ENCODE results near the gene RTTN. TPM values are rescaled to one million over a fixed set of nuclear protein-coding genes. Genes with fewer than 3 reads are reported as not detected.

RTTN gene
- total and polyA plus RNA-seq, 2 donors (not counting 3 experiments of a cell fraction or from before 2014, with no cell fraction given): 3.1 to 17.4 TPM

GRCh38 chr18:70156886-70157285 lies 48.6 kb downstream of the RTTN start:
- no peaks in the 10 kb centered on the region for H3K9me1 ChIP-seq (replicated peaks; ENCODE audit: control insufficient read depth, extremely low read depth, insufficient read depth, low read length)
- no peaks in the 10 kb centered on the region for H3K9me3 ChIP-seq (replicated peaks; ENCODE audit: control insufficient read depth, insufficient read depth, low read length)
- intact Hi-C loops (cut with micrococcal nuclease): no loop called here
- no peak for TF ChIP-seq POLR2A (IDR thresholded peaks at IDR 0.05; ENCODE audit: low read depth, low read length)
- TF ChIP-seq EZH2 (IDR thresholded peaks at IDR 0.05; ENCODE audit: borderline replicate concordance, low read depth, low read length, severe bottlenecking): no peak
- TF ChIP-seq GATA2 (IDR thresholded peaks at IDR 0.05; ENCODE audit: insufficient read depth, insufficient read length, low read depth, low read length): no peak
- TF ChIP-seq FOS (IDR thresholded peaks at IDR 0.05; ENCODE audit: borderline replicate concordance, insufficient read depth, low read length): no peak
- no peak for TF ChIP-seq POLR2AphosphoS5 (IDR thresholded peaks at IDR 0.05; ENCODE audit: insufficient read depth, low read depth, low read length)
- TF ChIP-seq MAX (IDR thresholded peaks at IDR 0.05; ENCODE audit: insufficient read depth, insufficient read length): no peak
- no peak for TF ChIP-seq JUN (IDR thresholded peaks at IDR 0.05; ENCODE audit: borderline replicate concordance, insufficient read depth, insufficient read length, low read depth)
- no peak for TF ChIP-seq CTCF (IDR thresholded peaks at IDR 0.05; ENCODE audit: extremely low read depth in 1 of 2, insufficient read depth in 1 of 2, low read depth in 1 of 2, low read length in 2 of 2)
- no peak for TF ChIP-seq MYC (IDR thresholded peaks at IDR 0.05; ENCODE audit: low read depth, low read length)
- FAIRE-seq (no peak), DNase-seq (ENCODE audit: low read depth, low spot score) (no peak)
- no peak overlapping the region for H2AFZ ChIP-seq (ENCODE audit: low read depth, low read length)
- ChIA-PET CTCF (no interaction called here), POLR2A (no interaction called here)
- H4K20me1 ChIP-seq (replicated peaks; ENCODE audit: control insufficient read depth, extremely low read depth, insufficient read depth, low read length): no peaks in the 10 kb centered on the region
- no peak overlapping the region for H3K4me3 ChIP-seq (replicated peaks in 1 of 3; ENCODE audit: insufficient read depth in 1 of 3, low read depth in 1 of 3, low read length in 3 of 3)
- no peaks in the 10 kb centered on the region for H3K4me1 ChIP-seq (ENCODE audit: control insufficient read depth, extremely low read depth, insufficient read depth, low read length)
- H3K36me3 ChIP-seq (ENCODE audit: control insufficient read depth in 2 of 2, extremely low read depth in 1 of 2, insufficient read depth in 2 of 2, low read length in 2 of 2): no peaks in the 10 kb centered on the region
- dilution Hi-C loops (cut with MboI; ENCODE audit: extremely low pct_ligation_motif_present, low sequenced_read_pairs): no loop called here
- no peak overlapping the region for H3K9ac ChIP-seq (replicated peaks; ENCODE audit: extremely low read depth, insufficient read depth, low read length)
- no peak overlapping the region for H3K4me2 ChIP-seq (ENCODE audit: insufficient read depth, low read length)
- H3K79me2 ChIP-seq (ENCODE audit: control insufficient read depth, insufficient read depth, low read length): no peaks in the 10 kb centered on the region
- H3K27ac ChIP-seq (ENCODE audit: insufficient read depth, low read depth, low read length): no peak overlapping the region
- no TSS peak for BruUV-seq (replicated peaks)
- no peaks in the 10 kb centered on the region for H3K27me3 ChIP-seq (ENCODE audit: control insufficient read depth in 2 of 2, insufficient read depth in 2 of 2, low read length in 2 of 2)
